GM10847 (cell line): ENCODE measurements around the gene PSD4.

Experiments used
- POLR2A ChIP-seq: IDR thresholded peaks from 2 replicates; pipeline ENCODE4 v1.6.1; 2011; ENCODE audit not compliant: insufficient read length; ENCODE audit errors: extremely low read depth

The PSD4 gene

DNA sequence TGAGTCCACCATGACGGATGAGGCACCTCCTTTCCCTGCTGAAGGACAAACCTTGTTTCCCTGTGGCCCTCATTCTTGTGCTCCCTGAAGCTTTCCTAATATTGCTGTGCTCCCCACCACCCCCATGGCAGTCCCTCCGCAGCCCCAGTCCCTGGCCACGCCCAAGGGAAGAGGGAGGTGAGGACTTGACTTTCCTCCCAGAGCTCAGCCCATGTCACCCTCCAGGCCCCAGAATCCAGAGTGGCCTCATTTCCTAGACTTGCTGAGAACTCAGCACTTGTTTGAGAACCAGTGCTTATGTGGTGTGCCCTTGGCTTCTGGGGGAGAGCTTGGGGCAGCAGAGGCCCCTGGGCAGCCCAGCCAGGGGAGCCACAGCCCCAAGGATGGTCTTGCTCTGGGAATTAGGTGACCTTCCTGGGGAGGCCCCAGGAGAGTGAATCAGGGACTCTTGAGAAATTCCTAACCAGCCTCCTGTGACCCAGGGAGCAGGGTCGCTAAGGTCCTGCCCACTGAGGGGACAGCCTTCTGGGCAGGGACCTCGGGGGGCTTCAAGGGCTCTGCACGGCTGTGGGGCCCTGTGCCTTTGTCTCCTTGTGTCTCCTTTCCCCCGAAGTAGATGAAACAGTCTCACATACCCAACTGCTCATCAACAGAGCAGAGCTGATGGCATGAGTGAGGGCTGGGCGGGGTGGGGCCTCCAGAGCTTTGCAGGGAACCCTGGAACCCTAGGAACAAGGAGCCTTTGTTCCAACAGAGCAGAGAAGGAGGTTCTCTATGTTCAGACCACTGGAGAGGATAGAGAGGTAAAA lies 27.9 kb downstream of the PSD4 start:
- TF ChIP-seq POLR2A, result no peak

DNA sequence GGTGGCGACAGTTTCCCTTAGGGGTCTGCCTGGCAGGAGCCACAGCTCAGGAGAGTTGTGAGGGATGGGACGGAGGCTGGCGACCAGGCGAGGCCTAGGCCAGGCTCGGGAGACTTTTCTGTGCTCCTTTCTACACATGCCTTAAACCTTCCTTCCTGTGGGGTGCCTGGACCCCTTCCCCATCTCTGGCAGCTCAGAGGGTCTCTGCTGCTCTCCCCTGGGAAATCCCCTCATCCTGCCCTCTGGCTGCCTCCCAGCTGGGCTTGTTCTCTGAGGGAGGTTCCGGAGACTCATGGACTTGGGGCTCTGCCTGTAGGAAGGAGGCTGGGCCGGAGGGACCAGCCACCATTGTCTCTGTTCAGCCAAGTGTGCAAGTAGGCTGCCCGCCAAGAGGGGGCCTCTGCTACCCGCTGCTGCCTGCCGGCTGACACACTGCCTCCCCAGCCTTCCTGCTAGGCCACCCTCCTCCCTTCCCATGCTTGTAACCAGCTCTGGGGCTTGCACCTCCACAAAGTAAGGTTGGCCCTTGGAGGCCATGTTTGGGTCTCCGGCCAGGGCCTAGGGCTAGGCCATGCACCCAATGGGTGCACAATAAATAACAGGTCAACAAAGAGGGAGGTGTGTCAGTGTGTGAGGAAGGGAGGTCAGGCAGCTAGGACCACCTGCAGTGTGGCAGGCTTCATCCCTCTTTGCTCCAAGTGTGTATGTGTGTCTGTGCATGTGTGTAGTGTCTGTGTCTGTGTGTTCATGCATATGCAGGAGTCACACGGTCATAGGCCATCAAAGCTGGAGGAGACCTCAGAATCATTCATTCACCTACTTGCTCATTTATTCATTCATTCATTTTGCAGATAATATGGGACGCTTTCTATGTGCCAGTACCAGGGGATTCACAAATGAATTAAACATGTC lies 28.8 kb downstream of the PSD4 start:
- no peak for TF ChIP-seq POLR2A

- no peak for TF ChIP-seq POLR2A
Measured at GRCh38 chr2:113203217-113203530, 29.4 kb downstream of the PSD4 start.

DNA sequence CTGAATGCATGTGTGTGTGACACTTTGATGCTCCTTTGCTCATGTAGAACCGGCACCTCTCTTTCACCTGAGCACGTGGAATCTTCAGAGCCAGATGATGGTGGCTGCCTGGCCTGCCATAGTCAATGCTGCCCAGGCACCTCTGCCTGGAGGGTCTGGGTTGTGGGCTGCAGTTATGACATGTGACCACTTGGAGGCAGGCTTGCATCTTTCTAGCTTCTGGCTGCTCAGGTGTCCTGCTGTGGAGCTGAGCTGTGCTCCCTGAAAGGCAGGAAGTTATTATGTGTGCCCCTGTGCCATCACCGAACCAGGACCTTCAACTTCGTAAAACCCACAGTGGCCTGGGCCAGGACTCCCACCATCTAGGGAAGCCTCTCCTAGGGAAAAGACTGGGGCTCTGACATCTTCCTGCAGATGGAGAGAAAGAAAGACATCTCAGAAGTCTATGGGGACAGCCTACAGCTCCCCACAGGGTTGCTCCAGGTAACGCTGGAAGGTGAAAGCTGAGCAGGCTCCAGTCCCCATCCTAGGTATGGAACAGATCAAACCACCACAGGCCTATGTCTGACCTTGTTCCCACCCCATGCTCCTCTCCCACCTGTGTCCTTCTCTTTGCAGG lies 30.2 kb downstream of the PSD4 start:
- TF ChIP-seq POLR2A, result no peak

- TF ChIP-seq POLR2A, result no peak
Measured at GRCh38 chr2:113206251-113206650, 32.5 kb downstream of the PSD4 start.

DNA sequence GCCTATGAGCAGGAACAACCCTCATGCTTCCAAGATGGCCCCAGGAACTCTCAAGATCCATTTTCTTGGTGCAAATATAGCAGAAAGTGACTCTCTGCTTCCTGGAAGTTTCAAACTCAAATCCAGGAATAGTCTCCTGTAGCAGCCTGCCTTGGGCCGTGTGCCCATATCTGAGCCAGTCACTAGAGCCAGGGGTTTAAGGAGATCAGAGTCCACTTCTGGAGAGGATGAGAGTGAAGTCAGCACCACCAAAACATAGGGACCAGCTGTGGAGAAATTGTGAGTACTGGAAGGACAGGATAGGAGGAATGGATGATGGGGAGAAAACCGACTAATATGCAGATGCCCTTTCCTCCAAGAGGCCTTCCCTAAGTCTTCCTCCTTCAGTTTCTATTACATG lies 33.2 kb downstream of the PSD4 start:
- no peak for TF ChIP-seq POLR2A

- no peak for TF ChIP-seq POLR2A
Measured at GRCh38 chr2:113208396-113208795, 34.6 kb downstream of the PSD4 start.

- no peak for TF ChIP-seq POLR2A
Measured at GRCh38 chr2:113209011-113209645, 35.4 kb downstream of the PSD4 start.

- TF ChIP-seq POLR2A, result no peak
Measured at GRCh38 chr2:113209646-113210171, 35.9 kb downstream of the PSD4 start.

DNA sequence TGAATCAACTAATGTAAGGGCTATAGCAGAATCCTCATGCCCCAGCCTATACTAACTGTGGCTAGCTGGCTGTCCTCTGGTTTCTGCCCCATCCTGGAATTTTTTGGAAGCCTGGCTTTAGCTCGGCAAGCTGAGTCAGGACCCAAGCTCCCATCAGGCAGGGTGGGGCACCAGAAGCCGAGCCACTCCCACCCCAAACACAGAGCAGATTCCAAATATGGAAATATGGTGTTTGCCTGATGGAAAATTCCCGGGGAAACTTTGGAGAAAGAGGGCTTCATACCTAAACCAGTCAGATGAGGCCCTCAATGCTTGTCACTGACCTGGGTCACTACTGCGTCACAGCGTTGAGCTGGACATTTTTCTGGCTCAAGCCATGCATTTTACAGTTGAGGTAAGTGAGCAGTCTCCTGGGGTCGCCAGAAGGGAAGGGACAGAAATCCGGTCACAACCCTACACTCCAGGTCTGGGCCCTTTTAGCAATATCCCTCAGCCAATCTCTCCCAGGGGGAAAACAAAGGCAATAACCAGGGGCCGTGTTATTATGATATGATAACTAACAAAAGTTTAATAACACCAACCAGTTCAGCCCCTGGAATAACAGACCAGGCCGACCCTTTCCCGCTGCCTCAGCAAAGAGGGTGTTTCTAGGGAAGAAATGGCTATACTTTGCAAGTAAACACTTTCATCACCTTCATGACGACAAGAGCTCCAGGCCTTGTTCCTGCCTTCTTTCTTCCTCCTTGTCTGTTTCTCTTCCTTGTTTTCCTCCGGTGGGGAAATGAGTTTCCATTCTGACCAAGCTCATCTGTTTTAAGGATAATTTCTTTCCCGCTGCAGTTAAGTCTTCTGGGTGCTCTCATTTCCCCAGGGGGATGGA lies 37.7 kb downstream of the PSD4 start:
- TF ChIP-seq POLR2A, result no peak

- no peak for TF ChIP-seq POLR2A
Measured at GRCh38 chr2:113212245-113213060, 38.7 kb downstream of the PSD4 start.

DNA sequence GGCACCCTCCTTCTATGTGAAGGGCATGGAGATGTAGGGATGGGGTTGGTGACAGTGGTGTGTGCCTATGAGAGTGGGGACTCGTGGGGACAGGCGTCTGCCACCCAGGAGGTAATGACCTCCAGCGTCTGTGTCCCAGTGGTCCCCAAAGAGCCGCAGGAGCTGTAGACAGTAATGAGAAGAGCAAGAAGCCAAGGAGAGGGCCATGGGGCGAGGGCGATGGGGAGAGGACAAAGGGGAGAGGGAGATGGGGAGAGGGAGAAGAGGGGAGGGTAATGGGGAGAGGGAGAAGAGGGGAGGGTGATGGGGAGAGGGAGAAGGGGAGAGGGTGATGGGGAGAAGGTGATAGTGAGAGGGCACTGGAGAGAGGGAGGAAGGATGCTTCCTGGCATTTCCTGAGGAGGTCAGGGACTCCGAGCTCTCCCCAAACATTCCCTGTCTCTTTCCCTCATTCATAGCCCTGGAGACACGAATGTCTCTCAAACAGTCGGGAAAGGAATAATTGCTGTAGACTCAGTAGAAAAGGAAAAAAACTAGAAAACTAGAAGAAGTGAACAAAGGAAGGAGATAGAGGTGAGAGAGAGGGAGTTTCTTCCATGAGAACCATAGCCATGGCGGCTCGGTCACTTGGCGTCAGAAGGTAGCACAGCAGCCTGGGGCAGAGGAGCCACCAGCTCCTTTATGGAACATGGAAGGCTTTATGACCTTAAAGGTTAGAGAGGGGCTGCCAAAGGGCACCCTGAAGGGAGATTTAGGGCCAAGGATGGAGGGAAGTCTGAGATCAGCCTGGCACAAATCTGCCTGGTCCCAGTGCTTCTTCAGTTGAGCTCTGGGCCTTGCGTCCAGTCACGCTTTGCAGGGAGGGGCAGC lies 39.5 kb downstream of the PSD4 start:
- no peak for TF ChIP-seq POLR2A
